ENCODE data around the gene RTL1. TPM values are rescaled to one million over a fixed set of nuclear protein-coding genes. Genes with fewer than 3 reads are reported as not detected.

The RTL1 gene
- total and polyA plus RNA-seq, 5 donors from 2014 or later = not detected

GRCh38 chr14:100859781-100860180 is 43.7 kb downstream of the RTL1 start:
- H3K4me1 ChIP-seq (ENCODE audit: control insufficient read depth, insufficient read depth, low read length, poor library complexity, severe bottlenecking) = no peaks in the 10 kb centered on the region
- no peak overlapping the region for H3K4me3 Mint-ChIP-seq
- no peak overlapping the region for H3K27ac ChIP-seq (ENCODE audit: insufficient read depth, low read length, poor library complexity, severe bottlenecking)
- H3K27me3 ChIP-seq (ENCODE audit: control insufficient read depth, insufficient read depth, low read length) = no peaks in the 10 kb centered on the region
- H3K36me3 ChIP-seq (ENCODE audit: control insufficient read depth, insufficient read depth, low read length) = no peaks in the 10 kb centered on the region
- no peak for ATAC-seq (ENCODE audit: low read depth in 2 of 2)
- H3K9me3 ChIP-seq (ENCODE audit: control insufficient read depth in 2 of 2, low read length in 2 of 2) = no peaks in the 10 kb centered on the region
- no peak overlapping the region for H3K27ac Mint-ChIP-seq
- H3K4me1 Mint-ChIP-seq = no peaks in the 10 kb centered on the region
- no peaks in the 10 kb centered on the region for H3K36me3 Mint-ChIP-seq
- DNase-seq = no peak
- H3K9me3 Mint-ChIP-seq = peaks cover 0 to 2% (median 0%) of the 10 kb centered on the region in 7 donors
- peaks cover 5% of the 10 kb centered on the region for H3K27me3 Mint-ChIP-seq
- no peak overlapping the region for H3K4me3 ChIP-seq (ENCODE audit: low read depth, low read length)

- Mint-ChIP-seq H3K4me3 (no peak overlapping the region), H3K27ac (no peak overlapping the region), H3K9me3 (peaks cover 0 to 2% (median 0%) of the 10 kb centered on the region in 7 donors), H3K27me3 (peaks cover 5% of the 10 kb centered on the region), H3K36me3 (no peaks in the 10 kb centered on the region), H3K4me1 (no peaks in the 10 kb centered on the region)
- Histone ChIP-seq H3K4me3 (ENCODE audit: low read depth, low read length) (no peak overlapping the region), H3K27me3 (ENCODE audit: control insufficient read depth, insufficient read depth, low read length) (no peaks in the 10 kb centered on the region), H3K27ac (ENCODE audit: insufficient read depth, low read length, poor library complexity, severe bottlenecking) (no peak overlapping the region), H3K4me1 (ENCODE audit: control insufficient read depth, insufficient read depth, low read length, poor library complexity, severe bottlenecking) (no peaks in the 10 kb centered on the region), H3K9me3 (ENCODE audit: control insufficient read depth in 2 of 2, low read length in 2 of 2) (no peaks in the 10 kb centered on the region), H3K36me3 (ENCODE audit: control insufficient read depth, insufficient read depth, low read length) (no peaks in the 10 kb centered on the region)
- DNase-seq (no peak), ATAC-seq (ENCODE audit: low read depth in 2 of 2) (no peak)
Observed at GRCh38 chr14:100858838-100859220, 44.7 kb downstream of the RTL1 start.

GRCh38 chr14:100857923-100858837 is 45.3 kb downstream of the RTL1 start:
- Mint-ChIP-seq H3K4me1 (no peaks in the 10 kb centered on the region), H3K36me3 (no peaks in the 10 kb centered on the region), H3K4me3 (no peak overlapping the region), H3K9me3 (peaks cover 0 to 2% (median 0%) of the 10 kb centered on the region in 7 donors), H3K27me3 (peaks cover 5% of the 10 kb centered on the region), H3K27ac (no peak overlapping the region)
- DNase-seq (no peak), ATAC-seq (ENCODE audit: low read depth in 2 of 2) (no peak)
- no peaks in the 10 kb centered on the region for H3K9me3 ChIP-seq (ENCODE audit: control insufficient read depth in 2 of 2, low read length in 2 of 2)
- H3K27ac ChIP-seq (ENCODE audit: insufficient read depth, low read length, poor library complexity, severe bottlenecking) = no peak overlapping the region
- H3K36me3 ChIP-seq (ENCODE audit: control insufficient read depth, insufficient read depth, low read length) = no peaks in the 10 kb centered on the region
- H3K4me1 ChIP-seq (ENCODE audit: control insufficient read depth, insufficient read depth, low read length, poor library complexity, severe bottlenecking) = no peaks in the 10 kb centered on the region
- H3K27me3 ChIP-seq (ENCODE audit: control insufficient read depth, insufficient read depth, low read length) = no peaks in the 10 kb centered on the region
- H3K4me3 ChIP-seq (ENCODE audit: low read depth, low read length) = no peak overlapping the region

DNA sequence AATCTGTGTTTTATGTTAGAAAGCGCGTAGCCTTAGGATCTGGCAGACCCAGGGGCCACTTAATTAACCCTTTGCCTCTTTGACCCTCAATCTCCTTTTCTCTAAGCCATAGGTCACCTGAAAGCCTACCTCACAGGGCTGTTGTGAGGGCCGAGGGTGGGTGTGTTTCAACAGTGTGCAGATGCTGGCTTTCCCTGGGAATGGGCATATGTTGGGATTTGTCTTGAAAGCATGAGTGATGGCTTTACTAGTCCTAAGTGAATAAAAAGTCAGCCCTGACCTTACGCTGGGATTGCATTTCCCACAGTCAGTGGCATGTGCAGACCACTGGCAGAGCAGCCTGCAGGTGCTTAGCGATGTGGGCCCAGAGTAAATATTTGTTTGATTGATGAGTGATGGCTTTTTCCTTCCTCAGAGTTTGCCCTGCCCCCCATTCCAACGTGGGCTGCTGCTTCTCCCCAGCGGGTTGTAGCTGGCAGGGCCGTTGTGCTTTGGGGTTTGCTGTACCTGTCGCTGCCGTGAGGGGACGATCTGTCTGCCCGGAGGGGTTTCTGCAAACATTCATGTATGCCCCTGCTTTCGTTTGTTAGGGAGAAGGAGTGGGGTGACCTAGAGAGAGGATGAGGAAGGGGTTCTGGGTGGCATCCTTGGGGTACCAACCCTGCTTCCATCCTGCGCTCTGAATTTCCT is 46.1 kb downstream of the RTL1 start:
- H3K9me3 Mint-ChIP-seq = peaks cover 0 to 2% (median 0%) of the 10 kb centered on the region in 7 donors
- DNase-seq = no peak
- Histone ChIP-seq H3K27ac (ENCODE audit: insufficient read depth, low read length, poor library complexity, severe bottlenecking) (no peak overlapping the region), H3K36me3 (ENCODE audit: control insufficient read depth, insufficient read depth, low read length) (no peaks in the 10 kb centered on the region), H3K4me1 (ENCODE audit: control insufficient read depth, insufficient read depth, low read length, poor library complexity, severe bottlenecking) (no peaks in the 10 kb centered on the region), H3K4me3 (ENCODE audit: low read depth, low read length) (no peak overlapping the region), H3K27me3 (ENCODE audit: control insufficient read depth, insufficient read depth, low read length) (no peaks in the 10 kb centered on the region), H3K9me3 (ENCODE audit: control insufficient read depth in 2 of 2, low read length in 2 of 2) (no peaks in the 10 kb centered on the region)
- H3K4me3 Mint-ChIP-seq = no peak overlapping the region
- no peak overlapping the region for H3K27ac Mint-ChIP-seq
- H3K4me1 Mint-ChIP-seq = no peaks in the 10 kb centered on the region
- H3K27me3 Mint-ChIP-seq = peaks cover 5% of the 10 kb centered on the region
- ATAC-seq (ENCODE audit: low read depth in 2 of 2) = no peak
- no peaks in the 10 kb centered on the region for H3K36me3 Mint-ChIP-seq

GRCh38 chr14:100856056-100856950 is 47.2 kb downstream of the RTL1 start:
- Histone ChIP-seq H3K4me1 (ENCODE audit: control insufficient read depth, insufficient read depth, low read length, poor library complexity, severe bottlenecking) (no peaks in the 10 kb centered on the region), H3K36me3 (ENCODE audit: control insufficient read depth, insufficient read depth, low read length) (no peaks in the 10 kb centered on the region), H3K27ac (ENCODE audit: insufficient read depth, low read length, poor library complexity, severe bottlenecking) (no peak overlapping the region), H3K27me3 (ENCODE audit: control insufficient read depth, insufficient read depth, low read length) (no peaks in the 10 kb centered on the region), H3K4me3 (ENCODE audit: low read depth, low read length) (no peak overlapping the region), H3K9me3 (ENCODE audit: control insufficient read depth in 2 of 2, low read length in 2 of 2) (no peaks in the 10 kb centered on the region)
- DNase-seq (no peak), ATAC-seq (ENCODE audit: low read depth in 2 of 2) (no peak)
- Mint-ChIP-seq H3K4me1 (peaks cover 0 to 2% (median 0%) of the 10 kb centered on the region in 4 donors), H3K36me3 (no peaks in the 10 kb centered on the region), H3K4me3 (no peak overlapping the region), H3K9me3 (peaks cover 0 to 2% (median 0%) of the 10 kb centered on the region in 7 donors), H3K27me3 (peaks cover 5% of the 10 kb centered on the region), H3K27ac (no peak overlapping the region)

- no peaks in the 10 kb centered on the region for H3K9me3 ChIP-seq (ENCODE audit: control insufficient read depth in 2 of 2, low read length in 2 of 2)
- ATAC-seq (ENCODE audit: low read depth in 2 of 2) (no peak), DNase-seq (no peak)
- no peaks in the 10 kb centered on the region for H3K4me1 ChIP-seq (ENCODE audit: control insufficient read depth, insufficient read depth, low read length, poor library complexity, severe bottlenecking)
- Mint-ChIP-seq H3K27me3 (peaks cover 5% of the 10 kb centered on the region), H3K36me3 (no peaks in the 10 kb centered on the region), H3K4me3 (no peak overlapping the region), H3K27ac (no peak overlapping the region), H3K4me1 (peaks cover 0 to 2% (median 0%) of the 10 kb centered on the region in 4 donors), H3K9me3 (peaks cover 0 to 2% (median 0%) of the 10 kb centered on the region in 7 donors)
- H3K4me3 ChIP-seq (ENCODE audit: low read depth, low read length) = no peak overlapping the region
- H3K27ac ChIP-seq (ENCODE audit: insufficient read depth, low read length, poor library complexity, severe bottlenecking) = no peak overlapping the region
- no peaks in the 10 kb centered on the region for H3K36me3 ChIP-seq (ENCODE audit: control insufficient read depth, insufficient read depth, low read length)
- no peaks in the 10 kb centered on the region for H3K27me3 ChIP-seq (ENCODE audit: control insufficient read depth, insufficient read depth, low read length)
Observed at GRCh38 chr14:100855256-100855930, 48.1 kb downstream of the RTL1 start.

DNA sequence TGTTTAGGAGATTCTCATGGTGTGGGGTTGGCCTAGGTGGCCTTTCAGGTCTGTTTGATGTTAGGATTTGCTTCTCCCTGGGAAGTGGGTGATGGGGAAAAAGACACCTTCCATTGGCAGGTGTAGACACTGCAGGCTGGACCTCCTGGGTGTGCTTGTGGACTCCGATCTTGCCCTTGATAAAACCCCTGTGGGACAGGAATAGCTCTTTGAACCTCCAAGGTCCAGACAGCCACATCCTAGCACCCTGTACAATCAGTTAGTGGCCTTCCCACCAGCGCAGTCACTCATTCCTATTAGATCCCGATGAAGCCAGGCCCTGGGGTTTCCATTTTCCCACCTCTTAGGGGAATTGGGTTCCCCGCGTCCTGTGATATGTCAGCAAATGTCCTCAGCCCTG is 49.1 kb downstream of the RTL1 start:
- H3K4me1 ChIP-seq (ENCODE audit: control insufficient read depth, insufficient read depth, low read length, poor library complexity, severe bottlenecking) = peaks cover 2% of the 10 kb centered on the region
- no peak for ATAC-seq (ENCODE audit: low read depth in 2 of 2)
- no peak overlapping the region for H3K4me3 Mint-ChIP-seq

More for the DNA sequence above, 49.1 kb downstream of the RTL1 start:
- Histone ChIP-seq H3K27me3 (ENCODE audit: control insufficient read depth, insufficient read depth, low read length) (no peaks in the 10 kb centered on the region), H3K36me3 (ENCODE audit: control insufficient read depth, insufficient read depth, low read length) (no peaks in the 10 kb centered on the region), H3K4me3 (ENCODE audit: low read depth, low read length) (no peak overlapping the region), H3K9me3 (ENCODE audit: control insufficient read depth in 2 of 2, low read length in 2 of 2) (no peaks in the 10 kb centered on the region), H3K27ac (ENCODE audit: insufficient read depth, low read length, poor library complexity, severe bottlenecking) (no peak overlapping the region)
- H3K9me3 Mint-ChIP-seq = no peaks in the 10 kb centered on the region
- peaks cover 5% of the 10 kb centered on the region for H3K27me3 Mint-ChIP-seq
- no peak for DNase-seq
- no peak overlapping the region for H3K27ac Mint-ChIP-seq
- H3K36me3 Mint-ChIP-seq = no peaks in the 10 kb centered on the region
- H3K4me1 Mint-ChIP-seq = peaks cover 0 to 2% (median 0%) of the 10 kb centered on the region in 4 donors
